AG04450 (cell line): ENCODE measurements around the gene TSEN54. TPM values are rescaled to one million over a fixed set of nuclear protein-coding genes. Genes with fewer than 3 reads are reported as not detected.

ENCODE experiments used
- CTCF ChIA-PET: fragments of 300-600, 350-600 bp; formaldehyde crosslinking; extraction: SDS; loops from one replicate; lab custom pipeline; 2022; ENCODE audit warnings: antibody characterized with exemption, inconsistent platforms; lab: Charles Lee
- POLR2A ChIA-PET: fragments of 350-600 bp; formaldehyde crosslinking; extraction: SDS; loops from one replicate; lab custom pipeline; 2021; ENCODE audit warnings: antibody characterized with exemption, inconsistent platforms; lab: Yijun Ruan, JAX
- DNase-seq: peaks from one replicate; pipeline ENCODE4 v3.0.0-alpha.2; 2011; ENCODE audit warnings: low read depth, low spot score
- H3K27ac ChIP-seq: one replicate; pipeline ENCODE4 v1.5.1; 2012; ENCODE audit warnings: low read depth, low read length, control low read depth
- H3K27me3 ChIP-seq: one replicate; pipeline ENCODE4 v1.6.0; 2012; ENCODE audit warnings: low read length; ENCODE audit not compliant: control insufficient read depth, insufficient read depth
- H3K4me3 ChIP-seq: 2 replicates; pipeline ENCODE4 v1.5.1; 2011; ENCODE audit warnings: mild to moderate bottlenecking, low read depth, low read length, control low read depth
- H3K9me3 ChIP-seq: 2 replicates; pipeline ENCODE4 v1.5.1; 2012; ENCODE audit warnings: low read length; ENCODE audit not compliant: control insufficient read depth, insufficient read depth
- CTCF ChIP-seq: IDR thresholded peaks from 2 replicates; pipeline ENCODE4 v1.5.1; 2011; ENCODE audit warnings: low read depth, low read length, control low read depth, inconsistent platforms
- polyA plus RNA-seq: library from polyadenylated mRNA; depleted of rRNA; stranded (reverse); fragments of >200 nt; gene quantifications from 2 replicates; pipeline ENCODE4 v1.2.3, GENCODE V29; 2011

The TSEN54 gene
- polyA plus RNA-seq, 1 experiment, result 8.8 TPM

GRCh38 chr17:75571197-75571884, 55.0 kb downstream of the TSEN54 start:
- DNase-seq, result no peak

GRCh38 chr17:75571885-75572215, 55.5 kb downstream of the TSEN54 start:
- ChIA-PET CTCF (interaction anchor here (1.1 kb wide), 1 partner anchor 103 kb away, joined by 5 read pairs; no protein-coding TSS in a partner anchor), POLR2A (no interaction called here)
- Histone ChIP-seq H3K4me3 (no peak overlapping the region), H3K9me3 (no peaks in the 10 kb centered on the region; the same call in 1 of the 2 replicates), H3K27me3 (peaks cover 19% of the 10 kb centered on the region), H3K27ac (no peak overlapping the region)
- DNase-seq, result no peak
- no peak for TF ChIP-seq CTCF

More at GRCh38 chr17:75571197-75571884, 55.0 kb downstream of the TSEN54 start:
- ChIA-PET POLR2A (no interaction called here), CTCF (interaction anchor here (0.7 to 1.1 kb wide), 2 partner anchors 63 to 104 kb away, joined by 4 to 5 read pairs; no protein-coding TSS in a partner anchor)
- TF ChIP-seq CTCF, result no peak
- Histone ChIP-seq H3K27me3 (peaks cover 24% of the 10 kb centered on the region), H3K9me3 (no peaks in the 10 kb centered on the region; the same call in 1 of the 2 replicates), H3K4me3 (no peak overlapping the region), H3K27ac (no peak overlapping the region)

- no peak for DNase-seq
- TF ChIP-seq CTCF, result no peak
- no peak overlapping the region for H3K4me3 ChIP-seq
- H3K9me3 ChIP-seq, result no peaks in the 10 kb centered on the region; the same call in 1 of the 2 replicates
- H3K27me3 ChIP-seq, result peaks cover 17% of the 10 kb centered on the region
- H3K27ac ChIP-seq, result no peak overlapping the region
- ChIA-PET POLR2A (no interaction called here), CTCF (no interaction called here)
These were observed 56.6 kb downstream of the TSEN54 start for GRCh38 chr17:75572713-75573539.

- Histone ChIP-seq H3K27ac (no peak overlapping the region), H3K27me3 (peaks cover 11% of the 10 kb centered on the region), H3K4me3 (no peak overlapping the region), H3K9me3 (no peaks in the 10 kb centered on the region; the same call in 1 of the 2 replicates)
- DNase-seq, result no peak
- TF ChIP-seq CTCF, result no peak
- POLR2A ChIA-PET, result interaction anchor here (0.6 kb wide), 1 partner anchor 74 kb away, joined by 3 read pairs; no protein-coding TSS in a partner anchor
- CTCF ChIA-PET, result no interaction called here
These were observed 57.2 kb downstream of the TSEN54 start for GRCh38 chr17:75573540-75573957.
